Measurements from ENCODE around the gene INO80D.
"Not testable (repeated sequence)": the region's sequence is repeated elsewhere in the genome, so short reads cannot be mapped to it uniquely, and the experiment has no call there.

Gene INO80D

GRCh38 chr2:206079699-206080465 lies 6.1 kb downstream of the INO80D start:
- DNase-seq (ENCODE audit: extremely low spot score): no peak
- TF ChIP-seq, protein P1, sequence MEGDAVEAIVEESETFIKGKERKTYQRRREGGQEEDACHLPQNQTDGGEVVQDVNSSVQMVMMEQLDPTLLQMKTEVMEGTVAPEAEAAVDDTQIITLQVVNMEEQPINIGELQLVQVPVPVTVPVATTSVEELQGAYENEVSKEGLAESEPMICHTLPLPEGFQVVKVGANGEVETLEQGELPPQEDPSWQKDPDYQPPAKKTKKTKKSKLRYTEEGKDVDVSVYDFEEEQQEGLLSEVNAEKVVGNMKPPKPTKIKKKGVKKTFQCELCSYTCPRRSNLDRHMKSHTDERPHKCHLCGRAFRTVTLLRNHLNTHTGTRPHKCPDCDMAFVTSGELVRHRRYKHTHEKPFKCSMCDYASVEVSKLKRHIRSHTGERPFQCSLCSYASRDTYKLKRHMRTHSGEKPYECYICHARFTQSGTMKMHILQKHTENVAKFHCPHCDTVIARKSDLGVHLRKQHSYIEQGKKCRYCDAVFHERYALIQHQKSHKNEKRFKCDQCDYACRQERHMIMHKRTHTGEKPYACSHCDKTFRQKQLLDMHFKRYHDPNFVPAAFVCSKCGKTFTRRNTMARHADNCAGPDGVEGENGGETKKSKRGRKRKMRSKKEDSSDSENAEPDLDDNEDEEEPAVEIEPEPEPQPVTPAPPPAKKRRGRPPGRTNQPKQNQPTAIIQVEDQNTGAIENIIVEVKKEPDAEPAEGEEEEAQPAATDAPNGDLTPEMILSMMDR (IDR thresholded peaks at IDR 0.05; ENCODE audit: control extremely low read depth, extremely low read depth, low read depth, missing control alignments): no peak
- ChIA-PET CTCF (interaction anchor here (1.3 kb wide), 1 partner anchor 15 kb away, joined by 3 read pairs; no protein-coding TSS in a partner anchor), POLR2A (no interaction called here)

- CTCF ChIA-PET: interaction anchor here (1.0 kb wide), 1 partner anchor 8 kb away, joined by 3 read pairs; the partner anchor contains the start of gene INO80D
- POLR2A ChIA-PET: interaction anchor here (0.9 kb wide), 1 partner anchor 8 kb away, joined by 4 read pairs; the partner anchor contains the start of gene INO80D
These were observed 8.1 kb downstream of the INO80D start for GRCh38 chr2:206077879-206078278.

GRCh38 chr2:206075113-206075512 lies 10.9 kb downstream of the INO80D start:
- no peak for DNase-seq (ENCODE audit: extremely low spot score)
- TF ChIP-seq, protein P1 (IDR thresholded peaks at IDR 0.05; ENCODE audit: control extremely low read depth, extremely low read depth, low read depth, missing control alignments): no peak
- CTCF ChIA-PET: no interaction called here
- POLR2A ChIA-PET: no interaction called here

More at GRCh38 chr2:206077879-206078278, 8.1 kb downstream of the INO80D start:
- DNase-seq (ENCODE audit: extremely low spot score): not testable (repeated sequence)

- POLR2A ChIA-PET: interaction anchor here (0.6 kb wide), 1 partner anchor 12 kb away, joined by 3 read pairs; no protein-coding TSS in a partner anchor
- CTCF ChIA-PET: interaction anchor here (1.1 to 1.6 kb wide), 4 partner anchors 12 to 296 kb away, joined by 3 to 6 read pairs (median 4); partner anchors contain the start of gene INO80D
- DNase-seq (ENCODE audit: extremely low spot score): no peak
- TF ChIP-seq, protein P1 (IDR thresholded peaks at IDR 0.05; ENCODE audit: control extremely low read depth, extremely low read depth, low read depth, missing control alignments): no peak
These were observed 14.2 kb downstream of the INO80D start for GRCh38 chr2:206071807-206072206.

DNA sequence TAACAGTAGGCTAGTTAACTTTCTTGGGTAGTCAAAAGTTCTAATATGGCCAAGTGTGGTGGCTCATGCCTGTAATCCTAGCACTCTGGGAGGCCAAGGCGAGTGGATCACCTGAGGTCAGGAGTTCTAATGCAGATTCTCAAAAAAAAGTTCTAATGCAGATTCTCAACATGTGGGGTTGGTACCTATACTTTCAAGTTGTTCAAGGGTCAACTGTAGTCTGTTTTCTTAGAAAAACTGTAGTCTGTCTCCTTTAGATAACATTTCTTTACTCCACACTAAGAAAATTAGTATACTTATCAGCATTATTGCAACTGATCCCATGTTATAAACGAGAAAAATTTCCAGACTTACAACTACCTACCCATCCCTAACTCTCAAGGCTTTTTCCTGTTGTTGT lies 16.6 kb downstream of the INO80D start:
- no peak for DNase-seq (ENCODE audit: extremely low spot score)
- POLR2A ChIA-PET: no interaction called here
- CTCF ChIA-PET: interaction anchor here (1.8 kb wide), 1 partner anchor 17 kb away, joined by 5 read pairs; the partner anchor contains the start of gene INO80D
- TF ChIP-seq, protein P1 (IDR thresholded peaks at IDR 0.05; ENCODE audit: control extremely low read depth, extremely low read depth, low read depth, missing control alignments): no peak

DNA sequence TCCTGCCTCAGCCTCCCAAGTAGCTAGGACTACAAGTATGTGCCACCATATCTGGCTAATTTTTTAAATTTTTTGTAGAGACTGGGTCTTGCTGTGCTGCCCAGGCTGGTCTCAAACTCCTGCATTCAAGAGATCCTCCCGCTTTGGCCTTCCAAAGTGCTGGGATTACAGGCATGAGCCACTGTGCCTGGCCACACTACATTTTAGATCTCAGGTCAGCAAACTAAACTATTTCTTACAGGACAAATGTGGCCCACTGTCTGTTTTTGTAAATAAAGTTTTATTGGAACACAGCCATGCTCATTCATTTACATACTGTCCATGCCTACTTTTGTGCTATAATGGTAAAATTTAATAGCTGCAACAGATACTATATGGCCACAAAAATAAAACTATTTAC lies 17.8 kb downstream of the INO80D start:
- ChIA-PET POLR2A (no interaction called here), CTCF (interaction anchor here (0.8 to 1.8 kb wide), 2 partner anchors 18 to 35 kb away, joined by 3 to 5 read pairs; partner anchors contain the start of gene INO80D)
- TF ChIP-seq, protein P1 (IDR thresholded peaks at IDR 0.05; ENCODE audit: control extremely low read depth, extremely low read depth, low read depth, missing control alignments): no peak
- no peak for DNase-seq (ENCODE audit: extremely low spot score)

GRCh38 chr2:206064077-206064476 lies 21.9 kb downstream of the INO80D start:
- POLR2A ChIA-PET: interaction anchor here (0.6 kb wide), 1 partner anchor 52 kb away, joined by 4 read pairs; no protein-coding TSS in a partner anchor
- CTCF ChIA-PET: interaction anchor here (1.2 kb wide), 1 partner anchor 13 kb away, joined by 3 read pairs; no protein-coding TSS in a partner anchor
- DNase-seq (ENCODE audit: extremely low spot score): no peak
- TF ChIP-seq, protein P1 (IDR thresholded peaks at IDR 0.05; ENCODE audit: control extremely low read depth, extremely low read depth, low read depth, missing control alignments): no peak

All from GM10248 (cell line).